Osteoblast (primary cell): ENCODE data around the gene MPLKIP. TPM values are rescaled to one million over a fixed set of nuclear protein-coding genes. Genes with fewer than 3 reads are reported as not detected.
"Not testable (repeated sequence)": the region's sequence is repeated elsewhere in the genome, so short reads cannot be mapped to it uniquely, and the experiment has no call there.

Experiments used
- DNase-seq: peaks from one replicate; pipeline ENCODE4 v3.0.0; 2011; ENCODE audit warnings: low spot score, mixed read lengths; ENCODE audit not compliant: insufficient read length; ENCODE audit errors: missing footprints
- H2AFZ ChIP-seq: 2 replicates; pipeline ENCODE4 v1.6.0; 2011; ENCODE audit warnings: mild to moderate bottlenecking, low read length
- H3K27ac ChIP-seq: 2 replicates; pipeline ENCODE4 v1.5.1; 2011; ENCODE audit warnings: mild to moderate bottlenecking, low read depth, low read length, moderate library complexity
- H3K27me3 ChIP-seq: 2 replicates; pipeline ENCODE4 v1.6.0; 2012; ENCODE audit warnings: mild to moderate bottlenecking, control low read depth, inconsistent platforms, low read length, moderate library complexity; ENCODE audit not compliant: insufficient read depth
- H3K36me3 ChIP-seq: 2 replicates; pipeline ENCODE4 v1.5.1; 2011; ENCODE audit warnings: mild to moderate bottlenecking, low read length, control low read depth, moderate library complexity; ENCODE audit not compliant: insufficient read depth
- H3K4me1 ChIP-seq: 2 replicates; pipeline ENCODE4 v1.5.1; 2011; ENCODE audit warnings: mild to moderate bottlenecking, low read length, control low read depth, moderate library complexity; ENCODE audit not compliant: insufficient read depth
- H3K4me2 ChIP-seq: 2 replicates; pipeline ENCODE4 v1.6.0; 2011; ENCODE audit warnings: mild to moderate bottlenecking, low read length; ENCODE audit not compliant: insufficient read depth
- H3K4me3 ChIP-seq: fragments of 200-600 bp; sonication (generic); 3 replicates; pipeline ENCODE4 v1.5.1; 2012; ENCODE audit warnings: mild to moderate bottlenecking, low read length, inconsistent platforms; ENCODE audit not compliant: insufficient read depth
- H3K79me2 ChIP-seq: 2 replicates; pipeline ENCODE4 v1.6.0; 2012; ENCODE audit warnings: mild to moderate bottlenecking, low read length, control low read depth, inconsistent platforms; ENCODE audit not compliant: insufficient read depth
- H3K9me3 ChIP-seq: 2 replicates; pipeline ENCODE4 v1.5.1; 2011; ENCODE audit warnings: low read depth, low read length, control low read depth
- H4K20me1 ChIP-seq: 2 replicates; pipeline ENCODE4 v1.6.0; 2012; ENCODE audit warnings: mild to moderate bottlenecking, low read length, control low read depth; ENCODE audit not compliant: insufficient read depth
- total RNA-seq: library from RNA; depleted of rRNA; stranded (reverse); fragments of >200 nt; gene quantifications from 2 replicates; pipeline ENCODE4 v1.2.3, GENCODE V29; 2012
- TF ChIP-seq, protein P1 (sequence below): IDR thresholded peaks from 2 replicates; pipeline ENCODE4 v1.5.1; 2011; ENCODE audit warnings: mild to moderate bottlenecking, low read depth, low read length, moderate library complexity; ENCODE audit errors: extremely low read depth

The MPLKIP gene
- total RNA-seq, 1 donor: 8.0 TPM

DNA sequence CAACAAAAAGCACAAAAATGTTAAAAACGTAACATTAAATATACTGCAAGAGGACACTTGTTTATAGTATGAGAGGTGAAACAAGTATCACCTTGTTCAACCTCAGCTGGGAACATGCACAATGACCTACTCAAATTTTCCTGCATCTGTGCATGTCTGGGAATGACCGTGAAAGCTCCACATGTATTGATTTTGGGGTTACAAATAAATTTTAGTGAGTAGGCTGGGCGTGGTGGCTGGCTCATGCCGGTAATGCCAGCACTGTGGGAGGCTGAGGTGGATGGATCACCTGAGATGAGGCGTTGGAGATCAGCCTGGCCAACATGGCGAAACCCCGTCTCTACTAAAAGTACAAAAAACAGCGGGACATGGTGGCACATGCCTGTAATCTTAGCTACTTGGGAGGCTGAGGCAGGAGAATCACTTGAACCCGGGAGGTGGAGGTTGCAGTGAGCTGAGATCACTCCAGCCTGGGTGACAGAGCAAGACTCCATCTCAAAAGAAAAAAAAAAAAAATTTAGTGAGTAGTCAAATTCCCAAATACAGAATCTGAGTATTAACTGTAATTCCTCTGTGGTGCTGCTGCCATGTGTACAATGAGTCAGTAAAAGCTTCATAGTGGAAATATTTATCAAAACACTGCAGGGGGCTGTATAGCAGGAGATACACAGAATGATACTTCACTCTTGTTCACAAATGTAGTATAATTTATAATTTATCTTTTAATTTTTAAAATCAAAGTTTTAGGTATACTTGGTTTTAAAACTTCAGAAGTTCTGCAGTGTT lies 41.5 kb upstream of the MPLKIP start:
- Histone ChIP-seq H2AFZ (no peak overlapping the region), H3K4me3 (no peak overlapping the region), H4K20me1 (no peaks in the 10 kb centered on the region), H3K9me3 (no peaks in the 10 kb centered on the region), H3K79me2 (no peaks in the 10 kb centered on the region), H3K27me3 (no peaks in the 10 kb centered on the region), H3K4me2 (no peak overlapping the region), H3K4me1 (no peaks in the 10 kb centered on the region), H3K36me3 (no peaks in the 10 kb centered on the region), H3K27ac (no peak overlapping the region)
- TF ChIP-seq, protein P1, sequence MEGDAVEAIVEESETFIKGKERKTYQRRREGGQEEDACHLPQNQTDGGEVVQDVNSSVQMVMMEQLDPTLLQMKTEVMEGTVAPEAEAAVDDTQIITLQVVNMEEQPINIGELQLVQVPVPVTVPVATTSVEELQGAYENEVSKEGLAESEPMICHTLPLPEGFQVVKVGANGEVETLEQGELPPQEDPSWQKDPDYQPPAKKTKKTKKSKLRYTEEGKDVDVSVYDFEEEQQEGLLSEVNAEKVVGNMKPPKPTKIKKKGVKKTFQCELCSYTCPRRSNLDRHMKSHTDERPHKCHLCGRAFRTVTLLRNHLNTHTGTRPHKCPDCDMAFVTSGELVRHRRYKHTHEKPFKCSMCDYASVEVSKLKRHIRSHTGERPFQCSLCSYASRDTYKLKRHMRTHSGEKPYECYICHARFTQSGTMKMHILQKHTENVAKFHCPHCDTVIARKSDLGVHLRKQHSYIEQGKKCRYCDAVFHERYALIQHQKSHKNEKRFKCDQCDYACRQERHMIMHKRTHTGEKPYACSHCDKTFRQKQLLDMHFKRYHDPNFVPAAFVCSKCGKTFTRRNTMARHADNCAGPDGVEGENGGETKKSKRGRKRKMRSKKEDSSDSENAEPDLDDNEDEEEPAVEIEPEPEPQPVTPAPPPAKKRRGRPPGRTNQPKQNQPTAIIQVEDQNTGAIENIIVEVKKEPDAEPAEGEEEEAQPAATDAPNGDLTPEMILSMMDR: no peak
- no peak for DNase-seq

GRCh38 chr7:40175256-40175655 lies 40.8 kb upstream of the MPLKIP start:
- not testable (repeated sequence) for H4K20me1 ChIP-seq, H3K4me2 ChIP-seq, H3K27ac ChIP-seq, H3K79me2 ChIP-seq, H3K9me3 ChIP-seq, H3K4me3 ChIP-seq, DNase-seq, H3K36me3 ChIP-seq, H2AFZ ChIP-seq, H3K4me1 ChIP-seq, H3K27me3 ChIP-seq

DNA sequence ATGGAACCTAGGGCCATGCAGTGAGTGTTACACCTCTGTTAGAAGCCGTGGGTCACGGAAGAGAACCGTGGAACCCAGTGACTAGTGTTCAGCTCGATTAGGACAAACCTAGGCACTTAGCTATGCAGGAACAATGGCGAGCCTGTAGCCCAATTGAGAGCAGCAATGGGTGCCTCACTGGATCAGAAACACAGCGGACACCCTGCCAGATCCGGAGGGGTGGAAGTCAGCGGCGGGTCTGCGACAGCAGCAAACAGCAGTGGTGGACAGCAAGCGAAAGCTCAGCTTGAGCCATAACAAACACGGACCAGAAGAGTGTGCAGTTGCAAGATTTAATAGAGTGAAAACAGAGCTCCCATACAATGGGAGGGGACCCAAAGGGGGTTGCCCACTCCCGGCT lies 38.7 kb upstream of the MPLKIP start:
- H3K27ac ChIP-seq, H4K20me1 ChIP-seq, H3K4me3 ChIP-seq, DNase-seq, H3K4me2 ChIP-seq, H3K9me3 ChIP-seq, H3K79me2 ChIP-seq, H3K27me3 ChIP-seq, H3K4me1 ChIP-seq, H3K36me3 ChIP-seq, H2AFZ ChIP-seq: not testable (repeated sequence)

- H3K4me2 ChIP-seq, H3K27me3 ChIP-seq, H4K20me1 ChIP-seq, H3K36me3 ChIP-seq, DNase-seq, H3K79me2 ChIP-seq, H3K4me1 ChIP-seq, H3K27ac ChIP-seq, H2AFZ ChIP-seq, H3K4me3 ChIP-seq, H3K9me3 ChIP-seq: not testable (repeated sequence)
These were observed 33.8 kb upstream of the MPLKIP start for GRCh38 chr7:40168266-40168665.

DNA sequence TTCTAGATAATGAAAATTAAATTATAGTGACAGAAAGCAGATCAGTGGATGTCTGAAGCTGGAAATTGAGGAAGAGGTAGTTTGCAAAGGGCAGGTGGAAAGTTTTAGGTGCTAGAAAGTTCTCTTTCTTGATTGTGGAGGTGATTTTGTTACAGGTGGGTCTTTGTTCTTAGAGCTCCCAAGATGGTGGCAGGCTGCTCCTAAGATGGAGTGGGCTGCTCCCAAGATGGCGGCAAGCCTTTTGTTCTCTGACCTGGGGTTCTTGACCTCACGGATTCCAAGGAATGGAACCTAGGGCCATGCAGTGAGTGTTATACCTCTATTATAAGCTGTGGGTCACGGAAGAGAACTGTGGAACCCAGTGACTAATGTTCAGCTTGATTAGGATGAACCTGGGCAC lies 32.9 kb upstream of the MPLKIP start:
- H3K9me3 ChIP-seq: no peaks in the 10 kb centered on the region
- H2AFZ ChIP-seq: no peak overlapping the region
- H3K79me2 ChIP-seq: no peaks in the 10 kb centered on the region
- no peaks in the 10 kb centered on the region for H4K20me1 ChIP-seq
- TF ChIP-seq, protein P1: no peak
- H3K4me2 ChIP-seq: no peak overlapping the region
- no peaks in the 10 kb centered on the region for H3K4me1 ChIP-seq
- H3K36me3 ChIP-seq: no peaks in the 10 kb centered on the region
- no peak overlapping the region for H3K4me3 ChIP-seq
- no peak for DNase-seq
- no peaks in the 10 kb centered on the region for H3K27me3 ChIP-seq
- no peak overlapping the region for H3K27ac ChIP-seq
